GM12892 (cell line): ENCODE results near the gene MYO1E.

ENCODE experiments used
- POLR2AphosphoS5 ChIP-seq: IDR thresholded peaks from 2 replicates; pipeline ENCODE4 v1.6.1; 2011; ENCODE audit warnings: low read depth, low read length, control low read depth
- TAF1 ChIP-seq: IDR thresholded peaks from 2 replicates; pipeline ENCODE4 v1.6.1; 2011; ENCODE audit warnings: low read depth, mild to moderate bottlenecking, control low read depth, low read length, borderline replicate concordance

- TF ChIP-seq POLR2AphosphoS5 (no peak), TAF1 (no peak)
Measured at GRCh38 chr15:59096429-59096828, 276.2 kb downstream of the MYO1E start.
